Measurements from ENCODE around the gene GNLY.

GRCh38 chr2:85698880-85699254 is 4.7 kb downstream of the GNLY start:
- TF ChIP-seq CTCF (IDR thresholded peaks at IDR 0.05; ENCODE audit: low read depth, low read length), result no peak
- no peak for TF ChIP-seq EZH2phosphoT487 (IDR thresholded peaks at IDR 0.05; ENCODE audit: low read depth)

Data from OCI-LY3 (cell line).